GM15510 (cell line): ENCODE data around the gene FAM53A.

Experiments
- POLR2A ChIP-seq: IDR thresholded peaks from 3 replicates; pipeline ENCODE4 v1.6.1; 2011; ENCODE audit warnings: borderline replicate concordance; ENCODE audit not compliant: insufficient read length; ENCODE audit errors: extremely low read depth

The FAM53A gene

GRCh38 chr4:1644891-1645657, 39.0 kb downstream of the FAM53A start:
- no peak for TF ChIP-seq POLR2A

GRCh38 chr4:1643971-1644735, 40.0 kb downstream of the FAM53A start:
- no peak for TF ChIP-seq POLR2A

- TF ChIP-seq POLR2A, result no peak
Observed at GRCh38 chr4:1642196-1642951, 41.7 kb downstream of the FAM53A start.

GRCh38 chr4:1641671-1642070, 42.4 kb downstream of the FAM53A start:
- TF ChIP-seq POLR2A, result no peak

- no peak for TF ChIP-seq POLR2A
Observed at GRCh38 chr4:1640190-1640589, 43.9 kb downstream of the FAM53A start.

- TF ChIP-seq POLR2A, result no peak
Observed at GRCh38 chr4:1639299-1639868, 44.7 kb downstream of the FAM53A start.

- TF ChIP-seq POLR2A, result no peak
Observed at GRCh38 chr4:1638873-1639272, 45.2 kb downstream of the FAM53A start.

GRCh38 chr4:1638272-1638598, 45.9 kb downstream of the FAM53A start:
- TF ChIP-seq POLR2A, result no peak

GRCh38 chr4:1637580-1638271, 46.4 kb downstream of the FAM53A start:
- no peak for TF ChIP-seq POLR2A

- no peak for TF ChIP-seq POLR2A
Observed at GRCh38 chr4:1636490-1637211, 47.5 kb downstream of the FAM53A start.

- TF ChIP-seq POLR2A, result no peak
Observed at GRCh38 chr4:1635464-1635863, 48.6 kb downstream of the FAM53A start.

- TF ChIP-seq POLR2A, result no peak
Observed at GRCh38 chr4:1633993-1634392, 50.1 kb downstream of the FAM53A start.

GRCh38 chr4:1632109-1633104, 51.7 kb downstream of the FAM53A start:
- no peak for TF ChIP-seq POLR2A
